ENCODE measurements around the gene ME2.
"Not testable (repeated sequence)": the region's sequence is repeated elsewhere in the genome, so short reads cannot be mapped to it uniquely, and the experiment has no call there.

Gene ME2

DNA sequence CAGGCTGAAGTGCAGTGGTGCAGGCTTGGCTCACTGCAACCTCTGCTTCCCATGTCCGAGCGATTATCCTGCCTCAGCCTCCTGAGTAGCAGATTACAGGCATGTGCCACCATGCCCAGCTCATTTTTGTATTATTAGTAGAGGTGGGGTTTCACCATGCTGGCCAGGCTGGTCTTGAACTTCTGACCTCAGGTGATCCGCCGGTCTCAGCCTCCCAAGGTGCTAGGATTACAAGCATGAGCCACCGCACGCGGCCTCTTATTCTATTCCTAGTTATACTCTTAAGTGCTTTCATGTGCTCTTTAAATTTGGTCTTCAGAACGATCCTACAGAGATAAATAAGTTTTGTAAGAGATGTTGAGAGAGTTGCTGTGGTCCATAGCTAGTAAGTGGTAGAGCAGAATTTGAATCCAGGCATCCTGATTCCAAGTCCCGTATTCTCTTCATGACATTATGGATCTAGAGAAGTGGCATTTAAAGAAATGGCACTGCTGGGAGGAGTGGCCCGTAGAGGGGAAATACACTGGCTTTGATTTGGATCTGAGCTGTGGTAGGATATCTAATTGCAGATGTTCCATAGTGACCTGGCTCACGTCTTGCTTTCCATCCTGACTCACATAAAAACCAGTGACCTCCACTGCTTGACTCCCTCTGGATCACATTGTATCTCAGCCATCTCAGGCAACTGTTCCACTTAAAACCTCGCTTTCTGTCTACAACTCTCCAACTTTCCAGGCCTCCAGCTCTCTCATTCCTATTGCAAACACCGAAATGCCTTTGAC is 22.8 kb upstream of the ME2 start:
- Histone ChIP-seq H3K4me3 (ENCODE audit: low read length) (no peak overlapping the region), H2AFZ (ENCODE audit: low read depth, low read length) (no peak overlapping the region), H3K36me3 (replicated peaks; ENCODE audit: low read depth, low read length) (no peaks in the 10 kb centered on the region), H3K27ac (ENCODE audit: low read length) (no peak overlapping the region), H3K4me2 (ENCODE audit: low read length) (no peak overlapping the region), H3K9me3 (ENCODE audit: insufficient read depth, low read length) (peaks cover 7% of the 10 kb centered on the region; the same call in 1 of the 2 replicates), H4K20me1 (ENCODE audit: insufficient read depth, low read length) (no peaks in the 10 kb centered on the region), H3K4me1 (ENCODE audit: low read length) (peaks cover 5% of the 10 kb centered on the region), H3K27me3 (ENCODE audit: low read depth, low read length) (peaks cover 12% of the 10 kb centered on the region), H3K9ac (ENCODE audit: low read length) (no peak overlapping the region), H3K79me2 (ENCODE audit: low read length) (no peaks in the 10 kb centered on the region)
- no peak for TF ChIP-seq EZH2phosphoT487 (IDR thresholded peaks at IDR 0.05; ENCODE audit: low read depth)

- not testable (repeated sequence) for H3K27ac ChIP-seq (ENCODE audit: low read length); H3K79me2 ChIP-seq (ENCODE audit: low read length); H3K9ac ChIP-seq (ENCODE audit: low read length); H3K36me3 ChIP-seq (replicated peaks; ENCODE audit: low read depth, low read length); H4K20me1 ChIP-seq (ENCODE audit: insufficient read depth, low read length); H2AFZ ChIP-seq (ENCODE audit: low read depth, low read length); H3K4me2 ChIP-seq (ENCODE audit: low read length); H3K9me3 ChIP-seq (ENCODE audit: insufficient read depth, low read length); H3K4me3 ChIP-seq (ENCODE audit: low read length)
- H3K27me3 ChIP-seq (ENCODE audit: low read depth, low read length) = peaks cover 12% of the 10 kb centered on the region
- H3K4me1 ChIP-seq (ENCODE audit: low read length) = peaks cover 13% of the 10 kb centered on the region
Measured at GRCh38 chr18:50857166-50857565, 21.8 kb upstream of the ME2 start.

DNA sequence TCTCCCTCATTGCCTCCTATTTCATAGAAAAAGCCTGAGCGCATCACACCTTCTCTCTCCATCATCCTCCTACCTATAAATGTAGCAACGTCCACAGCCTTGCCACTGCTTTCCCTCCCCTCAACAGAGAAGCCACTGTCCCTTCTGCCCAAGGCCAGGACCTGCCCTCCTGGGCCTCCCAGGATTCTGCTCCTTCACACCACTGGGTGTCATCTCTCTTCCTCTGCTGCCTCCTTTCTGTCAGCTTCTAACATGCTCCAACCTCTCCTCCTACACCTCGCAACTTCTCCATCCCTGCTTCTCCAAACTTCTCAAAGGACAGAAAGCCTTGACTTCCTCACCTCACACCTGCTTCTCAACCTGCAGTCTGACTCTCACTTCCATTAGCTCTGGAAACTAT is 21.2 kb upstream of the ME2 start:
- TF ChIP-seq EZH2phosphoT487 (IDR thresholded peaks at IDR 0.05; ENCODE audit: low read depth) (no peak), CTCF (IDR thresholded peaks at IDR 0.05; ENCODE audit: low read depth, low read length) (peak; percentile 52)
- Histone ChIP-seq H3K9ac (ENCODE audit: low read length) (no peak overlapping the region), H3K27ac (ENCODE audit: low read length) (no peak overlapping the region), H3K27me3 (ENCODE audit: low read depth, low read length) (peaks cover 12% of the 10 kb centered on the region), H4K20me1 (ENCODE audit: insufficient read depth, low read length) (no peaks in the 10 kb centered on the region), H3K79me2 (ENCODE audit: low read length) (no peaks in the 10 kb centered on the region), H3K36me3 (replicated peaks; ENCODE audit: low read depth, low read length) (no peaks in the 10 kb centered on the region), H2AFZ (ENCODE audit: low read depth, low read length) (no peak overlapping the region), H3K9me3 (ENCODE audit: insufficient read depth, low read length) (peaks cover 7% of the 10 kb centered on the region; the same call in 1 of the 2 replicates), H3K4me2 (ENCODE audit: low read length) (no peak overlapping the region), H3K4me1 (ENCODE audit: low read length) (peaks cover 19% of the 10 kb centered on the region), H3K4me3 (ENCODE audit: low read length) (no peak overlapping the region)

GRCh38 chr18:50859793-50860555 is 18.9 kb upstream of the ME2 start:
- TF ChIP-seq CTCF (IDR thresholded peaks at IDR 0.05; ENCODE audit: low read depth, low read length) = no peak
- TF ChIP-seq EZH2phosphoT487 (IDR thresholded peaks at IDR 0.05; ENCODE audit: low read depth) = no peak
- H4K20me1 ChIP-seq (ENCODE audit: insufficient read depth, low read length) = no peaks in the 10 kb centered on the region
- H3K27ac ChIP-seq (ENCODE audit: low read length) = no peak overlapping the region

DNA sequence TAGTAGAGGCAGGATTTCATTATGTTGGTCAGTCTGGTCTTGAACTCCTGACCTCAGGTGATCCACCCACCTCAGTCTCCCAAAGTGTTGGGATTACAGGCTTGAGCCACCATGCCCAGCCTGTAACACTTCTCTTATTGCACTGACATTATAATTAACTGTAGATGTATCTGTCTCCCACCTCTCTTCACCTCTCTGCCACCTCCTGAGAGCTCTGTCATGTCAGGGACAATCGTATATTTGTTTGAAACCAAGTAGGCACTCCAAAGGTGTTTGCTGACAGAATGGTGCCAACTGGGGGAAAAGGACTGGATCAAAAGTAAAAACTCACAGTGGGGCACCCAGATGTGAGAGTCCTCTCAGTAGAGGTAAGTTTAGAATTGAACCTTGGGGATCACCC is 17.3 kb upstream of the ME2 start:
- Histone ChIP-seq H3K36me3 (replicated peaks; ENCODE audit: low read depth, low read length) (no peaks in the 10 kb centered on the region), H3K79me2 (ENCODE audit: low read length) (no peaks in the 10 kb centered on the region), H4K20me1 (ENCODE audit: insufficient read depth, low read length) (no peaks in the 10 kb centered on the region), H3K9ac (ENCODE audit: low read length) (no peak overlapping the region), H3K4me2 (ENCODE audit: low read length) (peak overlapping the region; percentile 57), H2AFZ (ENCODE audit: low read depth, low read length) (no peak overlapping the region), H3K27me3 (ENCODE audit: low read depth, low read length) (0 out of 2 replicates have a peak, but pooled peaks cover 3% of the 10 kb centered on the region), H3K27ac (ENCODE audit: low read length) (no peak overlapping the region), H3K9me3 (ENCODE audit: insufficient read depth, low read length) (no peaks in the 10 kb centered on the region), H3K4me1 (ENCODE audit: low read length) (peaks cover 18% of the 10 kb centered on the region), H3K4me3 (ENCODE audit: low read length) (no peak overlapping the region)
- TF ChIP-seq EZH2phosphoT487 (IDR thresholded peaks at IDR 0.05; ENCODE audit: low read depth) = no peak
- no peak for TF ChIP-seq CTCF (IDR thresholded peaks at IDR 0.05; ENCODE audit: low read depth, low read length)

More at GRCh38 chr18:50859793-50860555, 18.9 kb upstream of the ME2 start:
- H3K4me3 ChIP-seq (ENCODE audit: low read length) = no peak overlapping the region
- no peaks in the 10 kb centered on the region for H3K36me3 ChIP-seq (replicated peaks; ENCODE audit: low read depth, low read length)
- H3K4me1 ChIP-seq (ENCODE audit: low read length) = peaks cover 18% of the 10 kb centered on the region
- no peak overlapping the region for H2AFZ ChIP-seq (ENCODE audit: low read depth, low read length)
- no peaks in the 10 kb centered on the region for H3K79me2 ChIP-seq (ENCODE audit: low read length)
- H3K9ac ChIP-seq (ENCODE audit: low read length) = no peak overlapping the region
- H3K9me3 ChIP-seq (ENCODE audit: insufficient read depth, low read length) = no peaks in the 10 kb centered on the region
- H3K27me3 ChIP-seq (ENCODE audit: low read depth, low read length) = 0 out of 2 replicates have a peak, but pooled peaks cover 3% of the 10 kb centered on the region
- H3K4me2 ChIP-seq (ENCODE audit: low read length) = no peak overlapping the region

All from OCI-LY3 (cell line).